Fibroblast of villous mesenchyme (primary cell): ENCODE data around the gene NAA20. TPM values are rescaled to one million over a fixed set of nuclear protein-coding genes. Genes with fewer than 3 reads are reported as not detected.

Source experiments
- DNase-seq: peaks from one replicate; pipeline ENCODE4 v3.0.0-alpha.2; 2010; ENCODE audit warnings: low read depth
- H3K4me3 ChIP-seq: 2 replicates; pipeline ENCODE4 v1.5.1; 2011; ENCODE audit warnings: low read depth, mild to moderate bottlenecking, low read length
- CTCF ChIP-seq: IDR thresholded peaks from 2 replicates; pipeline ENCODE4 v1.5.1; 2012; ENCODE audit warnings: low read depth, mild to moderate bottlenecking, low read length; ENCODE audit not compliant: insufficient read depth
- total RNA-seq: library from RNA; depleted of rRNA; stranded (reverse); fragments of >200 nt; gene quantifications from 2 replicates; pipeline ENCODE4 v1.2.3, GENCODE V29; 2012

Gene NAA20
- total RNA-seq, 1 donor = 41.5 TPM

GRCh38 chr20:20039752-20040387 is 22.7 kb downstream of the NAA20 start:
- no peak overlapping the region for H3K4me3 ChIP-seq
- no peak for TF ChIP-seq CTCF
- no peak for DNase-seq

- peak overlapping the region; percentile 98 for H3K4me3 ChIP-seq
- no peak for DNase-seq
- TF ChIP-seq CTCF = no peak
Measured at GRCh38 chr20:20051767-20052073, 34.6 kb downstream of the NAA20 start.

- TF ChIP-seq CTCF = no peak
- peak; percentile 97 for DNase-seq
- peak within 1 kb of the TSS; percentile 98 for H3K4me3 ChIP-seq
Measured at GRCh38 chr20:20052074-20052970, 35.2 kb downstream of the NAA20 start, which contains the start of the genes CFAP61 and CRNKL1. CFAP61 (plus strand) TSS chr20:20052532; CDS start chr20:20056654, 4,122 bp downstream. CRNKL1 (minus strand) TSS chr20:20052466; CDS start chr20:20052342, 124 bp downstream.

GRCh38 chr20:20060234-20060998 is 43.3 kb downstream of the NAA20 start:
- no peak for DNase-seq
- no peak overlapping the region for H3K4me3 ChIP-seq
- no peak for TF ChIP-seq CTCF

GRCh38 chr20:20063941-20064702 is 47.0 kb downstream of the NAA20 start:
- H3K4me3 ChIP-seq = no peak overlapping the region
- DNase-seq = no peak
- TF ChIP-seq CTCF = no peak

GRCh38 chr20:20065361-20065760 is 48.2 kb downstream of the NAA20 start:
- DNase-seq = peak; percentile 21
- TF ChIP-seq CTCF = no peak

More at GRCh38 chr20:20065361-20065760, 48.2 kb downstream of the NAA20 start:
- H3K4me3 ChIP-seq = no peak overlapping the region
